Frontal cortex (tissue), 4 donors: ENCODE results near the gene STYXL1. TPM values are rescaled to one million over a fixed set of nuclear protein-coding genes. Genes with fewer than 3 reads are reported as not detected.
"Not testable (repeated sequence)": the region's sequence is repeated elsewhere in the genome, so short reads cannot be mapped to it uniquely, and the experiment has no call there.

Experiments used
- DNase-seq, 2 donors: peaks; one replicate each; pipeline ENCODE4 v3.0.0; 2012; ENCODE audit warnings: low spot score in 2 of 2
- FAIRE-seq: peaks from 2 replicates; lab custom pipeline; 2012; peaks lifted over from hg19 to GRCh38; lab: Jason Lieb, UNC
- total RNA-seq: library from RNA; depleted of rRNA; stranded (reverse); fragments of >200 nt; gene quantifications from one replicate; pipeline ENCODE4 v1.2.3, GENCODE V29; 2014
- donor health status: control.
- donor health status: control.
- donor health status: control.

Gene STYXL1, protein sequence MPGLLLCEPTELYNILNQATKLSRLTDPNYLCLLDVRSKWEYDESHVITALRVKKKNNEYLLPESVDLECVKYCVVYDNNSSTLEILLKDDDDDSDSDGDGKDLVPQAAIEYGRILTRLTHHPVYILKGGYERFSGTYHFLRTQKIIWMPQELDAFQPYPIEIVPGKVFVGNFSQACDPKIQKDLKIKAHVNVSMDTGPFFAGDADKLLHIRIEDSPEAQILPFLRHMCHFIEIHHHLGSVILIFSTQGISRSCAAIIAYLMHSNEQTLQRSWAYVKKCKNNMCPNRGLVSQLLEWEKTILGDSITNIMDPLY
- total RNA-seq, result 16.3 TPM

- DNase-seq (peak; percentile 89 to 98), FAIRE-seq (no peak)
Measured at GRCh38 chr7:76047811-76048667, at the start of gene STYXL1, which contains the start of gene MDH2. Gene STYXL1 (minus strand): TSS chr7:76048000. CDS start chr7:76030523, 17,477 bp downstream. Gene MDH2 (plus strand): TSS chr7:76048106. CDS start chr7:76048161, 55 bp downstream.

DNA sequence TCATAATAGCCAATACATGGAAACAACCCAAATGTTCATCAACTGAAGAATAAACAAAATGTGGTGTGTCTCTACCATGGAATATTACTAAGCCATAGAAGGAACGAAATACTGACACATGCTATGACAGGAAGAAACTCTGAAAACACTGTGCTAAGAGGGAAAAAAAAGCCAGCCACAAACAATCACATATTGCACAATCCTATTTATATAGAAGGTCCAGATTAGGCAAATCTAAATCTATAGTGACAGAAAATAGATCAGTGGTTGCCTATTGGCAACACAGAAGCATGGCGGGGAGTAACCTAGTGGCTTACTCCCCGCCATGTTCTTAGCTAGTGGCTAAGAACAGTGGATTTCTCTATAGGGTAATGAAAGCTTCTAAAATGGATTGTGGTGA, 48.1 kb upstream of the STYXL1 start:
- DNase-seq (no peak), FAIRE-seq (no peak)

DNA sequence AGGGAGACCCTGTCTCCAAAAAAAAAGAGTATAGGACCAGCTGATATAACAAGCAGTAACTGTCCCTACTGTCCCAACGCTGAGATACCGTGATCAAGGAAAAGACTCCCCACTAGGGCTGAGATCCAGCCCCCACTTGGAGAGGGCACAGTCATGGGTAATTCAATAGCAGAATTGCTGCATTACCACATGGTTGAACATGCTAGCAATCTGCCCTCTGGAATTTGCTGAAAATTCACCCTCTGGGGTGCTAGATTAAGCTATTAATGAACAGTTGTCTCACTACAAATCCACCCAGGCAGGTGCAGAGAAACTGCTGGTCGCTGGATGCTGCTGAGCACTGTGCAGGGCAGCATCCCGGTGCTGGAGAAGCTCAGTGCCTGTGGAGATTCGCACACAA, 46.5 kb upstream of the STYXL1 start:
- DNase-seq, FAIRE-seq: not testable (repeated sequence)

DNA sequence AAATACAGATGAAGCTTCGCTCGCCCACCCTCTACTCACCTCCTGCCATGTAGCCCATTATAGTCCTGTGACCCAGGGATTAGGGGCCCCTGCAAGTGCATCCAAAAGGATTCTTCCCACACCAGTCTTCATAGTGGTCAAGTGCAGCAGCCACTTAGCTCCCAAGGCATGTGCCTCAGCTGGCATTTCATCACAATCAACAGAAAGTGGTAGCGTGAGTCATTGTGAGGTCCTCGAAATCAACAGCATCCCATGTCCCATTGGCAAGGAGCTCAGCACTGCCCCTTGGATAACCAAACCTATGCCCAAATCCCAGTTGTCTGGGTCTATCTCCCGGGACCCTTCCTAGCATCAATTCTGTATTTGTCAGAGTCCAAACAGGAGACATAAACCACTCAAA, 45.7 kb upstream of the STYXL1 start:
- FAIRE-seq, DNase-seq: not testable (repeated sequence)

- DNase-seq, result no peak
- no peak for FAIRE-seq
Measured at GRCh38 chr7:76091506-76091905, 43.7 kb upstream of the STYXL1 start.

GRCh38 chr7:76089865-76090475, 42.2 kb upstream of the STYXL1 start:
- FAIRE-seq (no peak), DNase-seq (no peak)

GRCh38 chr7:76087362-76087791, 39.6 kb upstream of the STYXL1 start:
- not testable (repeated sequence) for DNase-seq, FAIRE-seq

- DNase-seq (no peak), FAIRE-seq (no peak)
Measured at GRCh38 chr7:76086070-76086469, 38.3 kb upstream of the STYXL1 start.

GRCh38 chr7:76084115-76084514, 36.3 kb upstream of the STYXL1 start:
- FAIRE-seq, DNase-seq: not testable (repeated sequence)

GRCh38 chr7:76080204-76080603, 32.4 kb upstream of the STYXL1 start:
- no peak for FAIRE-seq
- DNase-seq, result no peak

DNA sequence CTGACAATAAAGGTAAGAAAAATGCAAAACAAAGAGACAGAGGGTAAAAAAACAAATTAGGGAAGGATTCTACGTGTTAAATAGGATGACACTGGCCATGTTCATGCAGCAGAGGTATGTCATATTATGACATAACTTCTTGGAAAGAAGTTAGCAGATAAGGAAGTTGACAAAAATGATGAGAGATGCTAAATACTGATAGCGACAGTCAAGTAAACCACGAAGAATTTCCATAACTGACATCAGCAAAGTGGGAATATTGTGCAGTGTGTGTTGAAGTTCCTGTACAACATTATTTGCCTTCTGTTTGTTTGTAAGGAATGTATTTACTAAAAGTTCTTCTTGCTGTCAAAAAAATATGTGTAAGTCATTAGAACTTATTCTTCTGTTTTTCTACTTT, 29.6 kb upstream of the STYXL1 start:
- no peak for DNase-seq
- no peak for FAIRE-seq

DNA sequence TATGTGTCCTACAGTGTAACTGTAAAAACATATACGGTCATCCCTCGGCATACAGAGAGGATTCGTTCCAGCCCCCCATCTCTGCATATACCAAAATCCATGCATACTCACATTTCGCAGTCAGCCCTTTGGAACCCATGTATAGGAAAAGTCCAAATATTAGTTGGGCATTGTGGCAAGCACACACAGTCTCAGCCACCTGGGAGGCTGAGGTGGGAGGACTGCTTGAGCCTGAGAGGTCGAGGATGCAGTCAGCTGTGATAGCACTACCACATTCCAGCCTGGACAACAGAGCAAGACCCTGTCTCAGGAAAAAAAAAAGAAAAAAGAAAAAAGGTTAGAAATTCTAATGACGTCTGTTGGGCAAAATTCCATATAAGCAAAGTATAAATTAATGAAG, 29.2 kb upstream of the STYXL1 start:
- FAIRE-seq (no peak), DNase-seq (no peak)

GRCh38 chr7:76074972-76075370, 27.2 kb upstream of the STYXL1 start:
- FAIRE-seq, result no peak
- DNase-seq, result no peak

- FAIRE-seq (no peak), DNase-seq (peak in 1 of 2 donors; percentile 0)
Measured at GRCh38 chr7:76074306-76074971, 26.6 kb upstream of the STYXL1 start.

DNA sequence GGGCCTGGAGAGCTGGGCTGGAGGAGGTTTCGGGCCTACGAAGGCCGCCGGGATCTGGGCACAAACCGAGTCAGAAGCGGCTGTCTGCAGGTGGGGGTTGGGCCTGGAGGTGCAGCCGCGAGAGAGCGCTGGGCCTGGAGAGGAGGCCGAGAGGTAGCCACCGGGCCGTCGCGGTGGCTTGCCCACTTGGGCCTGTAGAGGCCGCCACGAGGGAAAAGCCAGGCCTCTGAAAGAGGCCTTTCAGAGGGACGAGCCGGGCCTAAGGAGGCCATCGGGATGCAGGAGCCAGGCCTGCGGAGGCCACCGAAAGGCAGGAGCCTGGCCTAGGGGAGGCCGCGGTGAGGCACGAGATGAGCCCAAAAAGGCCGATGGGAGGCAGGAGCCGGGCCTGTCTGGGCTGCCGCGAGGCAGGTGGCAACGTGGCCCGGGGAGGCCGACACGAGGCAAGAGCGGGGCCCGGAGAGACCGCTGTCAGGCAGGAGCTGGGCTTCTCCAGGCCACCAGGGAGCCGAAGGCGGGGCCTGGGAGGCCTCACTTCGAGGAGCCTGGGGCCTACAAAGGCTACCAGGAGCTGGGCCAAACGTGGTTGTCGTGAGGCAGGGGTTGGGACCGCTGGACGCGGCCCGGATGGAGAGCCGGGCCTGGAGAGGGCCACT, 25.7 kb upstream of the STYXL1 start:
- peak in 1 of 2 donors; percentile 4 for DNase-seq
- no peak for FAIRE-seq

DNA sequence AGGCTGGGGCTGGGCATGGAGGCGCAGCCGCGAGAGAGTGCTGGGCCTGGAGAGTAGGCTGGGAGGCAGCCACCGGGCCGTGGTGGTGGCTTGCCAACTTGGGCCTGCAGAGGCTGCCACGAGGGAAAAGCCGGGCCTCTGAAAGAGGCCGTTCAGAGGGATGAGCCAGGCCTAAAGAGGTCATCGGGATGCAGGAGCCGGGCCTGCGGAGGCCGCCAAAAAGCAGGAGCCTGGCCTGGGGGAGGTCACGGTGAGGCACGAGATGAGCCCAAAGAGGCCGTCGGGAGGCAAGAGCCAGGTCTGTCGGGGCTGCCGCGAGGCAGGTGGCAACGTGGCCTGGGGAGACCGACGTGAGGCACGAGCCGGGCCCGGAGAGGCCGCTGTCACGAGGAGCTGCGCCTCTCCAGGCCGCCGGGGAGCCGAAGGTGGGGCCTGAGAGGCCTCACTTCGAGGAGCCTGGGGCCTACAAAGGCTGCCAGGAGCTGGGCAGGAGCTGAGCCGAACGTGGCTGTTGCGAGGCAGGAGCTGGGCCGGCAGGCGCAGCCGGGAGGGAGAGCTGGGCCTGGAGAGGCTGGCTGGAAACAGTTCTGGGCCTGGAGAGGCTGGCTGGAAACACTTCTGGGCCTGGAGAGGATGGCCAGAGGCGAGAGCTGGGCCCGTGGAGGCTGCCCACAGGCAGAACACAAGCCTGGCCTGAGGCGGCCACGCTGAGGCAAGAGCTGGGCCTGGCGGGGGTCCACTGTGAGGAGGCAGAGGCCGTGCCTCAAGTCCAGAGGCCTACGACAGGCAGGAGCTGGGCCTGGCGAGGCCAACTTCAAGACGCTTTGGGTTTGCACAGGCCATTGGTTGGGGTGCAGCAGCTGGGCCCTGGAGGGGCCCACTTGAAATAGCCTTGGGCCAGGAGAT, 24.7 kb upstream of the STYXL1 start:
- no peak for FAIRE-seq
- DNase-seq, result peak in 1 of 2 donors; percentile 1

DNA sequence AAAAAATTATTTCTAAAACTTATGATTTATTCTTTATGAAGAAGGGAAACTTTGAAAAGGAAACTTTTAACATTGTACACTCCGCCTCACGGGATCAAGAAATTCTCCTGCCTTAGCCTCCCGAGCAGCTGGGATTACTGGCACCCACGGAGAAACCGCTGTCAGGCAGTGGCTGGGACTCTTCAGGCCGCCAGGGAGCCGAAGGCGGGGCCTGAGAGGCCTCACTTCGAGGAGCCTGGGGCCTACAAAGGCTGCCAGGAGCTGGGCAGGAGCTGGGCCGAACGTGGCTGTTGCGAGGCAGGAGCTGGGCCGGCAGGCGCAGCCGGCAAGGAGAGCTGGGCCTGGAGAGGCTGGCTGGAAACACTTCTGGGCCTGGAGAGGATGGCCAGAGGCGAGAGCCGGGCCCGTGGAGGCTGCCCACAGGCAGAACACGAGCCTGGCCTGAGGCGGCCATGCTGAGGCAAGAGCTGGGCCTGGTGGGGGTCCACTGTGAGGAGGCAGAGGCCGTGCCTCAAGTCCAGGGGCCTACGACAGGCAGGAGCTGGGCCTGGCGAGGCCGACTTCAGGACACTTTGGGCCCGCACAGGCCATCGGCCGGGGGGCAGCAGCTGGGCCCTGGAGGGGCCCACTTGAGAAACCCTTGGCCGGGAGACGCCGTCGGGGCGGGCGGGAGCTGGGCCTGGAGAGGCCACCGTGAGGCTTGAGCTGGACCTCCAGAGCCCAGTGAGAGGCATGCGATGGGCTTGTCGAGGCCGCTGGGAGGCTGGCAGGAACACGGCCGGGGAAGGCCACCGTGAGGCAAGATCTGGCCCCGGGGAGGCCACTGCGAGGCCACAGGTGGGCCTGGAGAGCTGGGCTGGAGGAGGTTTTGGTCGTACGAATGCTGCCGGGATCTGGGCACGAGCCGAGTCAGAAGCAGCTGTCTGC, 23.8 kb upstream of the STYXL1 start:
- FAIRE-seq (no peak), DNase-seq (no peak)
